Activated gamma-delta T cell (primary cell): Measurements from ENCODE around the gene ULK1.

Experiments
- DNase-seq: peaks from one replicate; lab custom pipeline; 2025; lab: John Stamatoyannopoulos, UW
- total RNA-seq, 2 donors: gene quantifications; one replicate each; lab custom pipeline; 2026; lab: John Stamatoyannopoulos, UW

Gene ULK1
- total RNA-seq = 60.8 to 64.7 reads per million in 2 donors

DNA sequence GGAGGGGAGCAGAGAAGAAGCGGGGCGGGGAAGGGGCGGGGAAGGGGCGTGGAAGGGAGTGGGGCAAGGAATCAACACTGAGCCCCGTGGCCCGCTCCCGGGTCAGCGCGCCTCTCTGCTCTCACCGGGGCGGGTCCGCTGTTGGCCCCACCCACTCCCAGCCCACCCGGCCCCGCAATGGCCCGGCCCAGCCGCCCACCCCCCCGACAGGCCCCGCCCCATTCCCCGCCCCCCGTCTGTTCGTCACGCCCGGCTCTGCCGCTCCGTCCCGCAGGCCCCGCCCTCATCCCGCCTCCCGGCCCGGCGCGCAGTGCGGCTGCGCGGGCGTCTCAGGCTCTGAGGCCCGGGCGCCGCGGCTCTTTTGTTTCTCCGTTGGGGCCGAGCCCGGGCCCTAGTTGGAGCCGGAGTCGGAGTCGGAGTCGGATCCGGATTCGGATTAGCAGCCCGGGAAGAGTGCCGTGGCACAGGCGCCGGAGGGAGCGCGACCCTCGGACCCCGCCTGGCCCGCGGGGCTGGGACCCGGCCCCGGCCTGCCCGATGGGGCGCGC, at the start of gene ULK1:
Gene ULK1, plus strand, starts transcription at position 310 of the 548 bp plus-strand sequence. CDS start 380 bp downstream, outside the sequence.
- peak; percentile 89 for DNase-seq

DNA sequence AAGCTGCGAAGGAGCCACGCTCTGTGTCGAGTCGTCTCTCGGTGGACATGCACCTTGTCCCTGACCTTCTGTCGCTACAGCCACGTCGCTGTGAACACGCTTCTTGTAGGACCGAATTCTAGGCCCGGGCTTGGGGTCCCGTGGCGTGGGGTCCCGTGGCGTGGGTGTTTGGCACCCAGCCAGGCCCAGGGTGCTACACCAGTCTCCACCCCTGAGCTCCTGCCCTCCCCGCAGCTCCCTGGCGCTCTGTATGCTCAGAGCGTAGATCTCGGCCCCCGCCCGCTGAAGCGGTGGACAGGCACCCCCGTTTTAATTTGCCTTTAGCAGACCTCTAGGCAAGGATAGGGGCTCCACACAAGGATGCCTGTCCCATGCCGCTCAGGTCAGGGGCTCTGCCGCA, 49.8 kb upstream of the ULK1 start:
- no peak for DNase-seq

DNA sequence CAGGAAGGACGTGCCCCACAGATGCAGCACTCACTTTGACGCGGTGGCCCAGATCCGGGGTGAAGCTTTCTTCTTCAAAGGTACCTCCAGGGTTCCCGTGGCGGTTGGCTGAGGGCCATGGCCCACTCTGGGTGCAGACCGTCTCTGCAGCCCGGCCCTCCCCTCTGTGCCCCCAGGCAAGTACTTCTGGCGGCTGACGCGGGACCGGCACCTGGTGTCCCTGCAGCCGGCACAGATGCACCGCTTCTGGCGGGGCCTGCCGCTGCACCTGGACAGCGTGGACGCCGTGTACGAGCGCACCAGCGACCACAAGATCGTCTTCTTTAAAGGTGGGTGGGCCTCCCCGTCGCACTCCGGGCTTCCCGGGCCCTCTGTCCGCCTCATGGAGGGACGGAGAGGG, 49.3 kb upstream of the ULK1 start:
- DNase-seq = no peak

DNA sequence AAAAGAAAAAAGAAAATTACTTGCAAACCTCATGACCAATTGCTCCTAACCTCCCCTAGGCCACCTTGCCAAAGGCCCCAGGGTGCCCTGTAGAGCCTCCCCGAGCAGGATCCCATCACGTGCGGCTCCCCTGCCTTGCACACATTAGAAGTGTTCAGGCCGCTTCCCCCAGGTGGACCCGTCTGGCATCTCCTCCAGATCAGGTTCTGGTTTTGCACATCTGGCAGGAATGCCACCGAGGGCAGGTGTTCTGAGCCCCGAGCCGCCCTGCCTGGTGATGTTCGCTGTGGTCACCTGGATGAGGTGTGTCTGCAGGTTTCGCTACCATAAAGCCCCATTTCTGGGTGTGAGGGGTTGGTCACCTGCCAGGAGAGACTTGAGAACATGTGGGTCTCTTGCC, 47.0 kb upstream of the ULK1 start:
- DNase-seq = no peak

DNA sequence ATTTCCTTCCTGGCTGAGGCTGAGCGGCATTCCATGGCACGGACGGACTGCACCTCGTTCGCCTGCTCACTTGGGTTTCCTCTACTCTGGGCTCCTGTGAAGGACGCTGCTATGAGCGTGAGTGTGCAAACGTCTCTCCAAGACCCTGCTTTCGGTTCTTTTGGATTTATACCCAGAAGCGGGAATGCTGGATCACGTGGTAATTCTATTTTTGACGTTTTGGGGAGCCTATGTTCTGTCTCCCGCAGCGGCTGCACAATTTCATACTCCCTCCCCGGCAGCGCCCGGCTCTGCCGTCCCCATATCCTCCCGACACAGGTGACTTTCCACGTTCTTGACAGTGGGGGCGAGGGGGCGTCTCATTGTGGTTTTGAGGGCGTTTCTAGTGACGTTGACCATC, 45.7 kb upstream of the ULK1 start:
- no peak for DNase-seq

DNA sequence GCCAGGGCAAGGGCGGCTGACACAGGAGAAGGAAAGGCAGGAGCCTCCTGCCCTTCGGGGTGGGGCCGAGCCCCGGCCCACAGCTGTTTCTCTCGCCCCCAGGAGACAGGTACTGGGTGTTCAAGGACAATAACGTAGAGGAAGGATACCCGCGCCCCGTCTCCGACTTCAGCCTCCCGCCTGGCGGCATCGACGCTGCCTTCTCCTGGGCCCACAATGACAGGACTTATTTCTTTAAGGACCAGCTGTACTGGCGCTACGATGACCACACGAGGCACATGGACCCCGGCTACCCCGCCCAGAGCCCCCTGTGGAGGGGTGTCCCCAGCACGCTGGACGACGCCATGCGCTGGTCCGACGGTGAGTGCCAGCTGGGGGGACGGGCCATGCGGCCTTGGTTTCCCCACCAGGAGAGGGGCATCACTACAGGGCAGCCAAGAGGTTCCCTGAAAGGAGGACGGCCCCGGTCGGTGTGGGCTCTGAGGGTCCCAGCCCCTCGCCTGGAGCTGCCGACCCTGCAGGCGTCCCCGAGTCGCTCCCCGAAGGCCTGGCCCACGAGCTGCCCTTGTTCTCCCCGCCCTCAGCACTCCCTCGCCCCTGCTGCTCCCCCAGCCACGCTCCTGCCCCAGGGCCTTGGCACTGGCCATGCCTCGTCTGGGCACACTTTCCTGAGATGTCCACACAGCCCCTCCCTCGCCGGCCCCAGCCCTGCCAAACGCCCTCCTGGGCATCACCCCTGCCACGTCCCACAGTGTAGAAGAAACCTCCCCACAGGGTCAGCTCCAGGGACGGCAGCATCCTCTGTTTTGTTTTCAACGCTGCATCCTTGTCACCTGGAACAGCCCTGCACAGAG, 44.5 kb upstream of the ULK1 start:
- DNase-seq = no peak

DNA sequence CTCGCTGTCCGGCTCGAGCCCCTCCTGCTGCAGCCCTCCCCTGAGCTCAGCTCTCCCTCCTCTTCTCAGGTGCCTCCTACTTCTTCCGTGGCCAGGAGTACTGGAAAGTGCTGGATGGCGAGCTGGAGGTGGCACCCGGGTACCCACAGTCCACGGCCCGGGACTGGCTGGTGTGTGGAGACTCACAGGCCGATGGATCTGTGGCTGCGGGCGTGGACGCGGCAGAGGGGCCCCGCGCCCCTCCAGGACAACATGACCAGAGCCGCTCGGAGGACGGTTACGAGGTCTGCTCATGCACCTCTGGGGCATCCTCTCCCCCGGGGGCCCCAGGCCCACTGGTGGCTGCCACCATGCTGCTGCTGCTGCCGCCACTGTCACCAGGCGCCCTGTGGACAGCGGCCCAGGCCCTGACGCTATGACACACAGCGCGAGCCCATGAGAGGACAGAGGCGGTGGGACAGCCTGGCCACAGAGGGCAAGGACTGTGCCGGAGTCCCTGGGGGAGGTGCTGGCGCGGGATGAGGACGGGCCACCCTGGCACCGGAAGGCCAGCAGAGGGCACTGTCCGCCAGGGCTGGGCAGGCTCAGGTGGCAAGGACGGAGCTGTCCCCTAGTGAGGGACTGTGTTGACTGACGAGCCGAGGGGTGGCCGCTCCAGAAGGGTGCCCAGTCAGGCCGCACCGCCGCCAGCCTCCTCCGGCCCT, 43.4 kb upstream of the ULK1 start:
- no peak for DNase-seq

DNA sequence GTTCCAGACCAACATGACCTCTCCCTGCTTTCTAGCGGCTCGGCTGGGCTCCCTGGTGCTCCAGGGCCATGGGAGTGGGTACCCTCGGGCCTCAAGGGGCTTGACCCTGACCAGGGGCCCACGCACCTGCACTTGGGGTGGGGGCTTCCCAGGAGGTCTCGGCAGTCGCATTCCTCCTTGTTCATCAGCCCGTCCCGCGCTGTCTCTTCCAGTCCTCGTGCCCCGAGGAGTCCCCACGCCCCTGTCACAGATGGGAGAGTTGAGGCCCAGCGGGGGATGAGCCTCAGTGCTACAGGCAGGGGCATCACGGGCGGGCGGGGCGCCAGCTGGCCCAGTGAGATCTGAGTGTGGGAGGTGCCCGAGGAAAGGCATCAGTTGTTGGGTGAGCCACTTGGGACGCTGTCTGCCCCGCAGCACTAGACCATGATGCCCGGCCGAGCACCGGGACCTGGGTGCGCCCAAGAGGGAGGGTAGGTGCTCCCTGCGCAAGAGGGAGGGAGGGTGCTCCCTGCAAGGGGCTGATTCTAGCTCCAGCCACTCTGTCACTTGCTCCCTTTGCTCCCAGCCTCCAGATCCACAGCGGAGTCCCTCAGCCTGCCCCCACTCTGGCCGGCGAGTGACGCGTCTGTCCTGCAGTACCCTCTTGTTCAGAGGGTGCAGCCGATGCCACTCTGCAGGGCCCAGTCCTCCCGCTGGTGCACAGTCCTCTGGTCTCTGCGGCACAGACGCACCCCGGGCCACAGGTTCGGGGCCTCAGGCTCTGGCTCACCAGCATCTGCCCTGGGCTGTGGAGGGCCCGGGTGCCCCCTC, 42.5 kb upstream of the ULK1 start:
- no peak for DNase-seq

DNA sequence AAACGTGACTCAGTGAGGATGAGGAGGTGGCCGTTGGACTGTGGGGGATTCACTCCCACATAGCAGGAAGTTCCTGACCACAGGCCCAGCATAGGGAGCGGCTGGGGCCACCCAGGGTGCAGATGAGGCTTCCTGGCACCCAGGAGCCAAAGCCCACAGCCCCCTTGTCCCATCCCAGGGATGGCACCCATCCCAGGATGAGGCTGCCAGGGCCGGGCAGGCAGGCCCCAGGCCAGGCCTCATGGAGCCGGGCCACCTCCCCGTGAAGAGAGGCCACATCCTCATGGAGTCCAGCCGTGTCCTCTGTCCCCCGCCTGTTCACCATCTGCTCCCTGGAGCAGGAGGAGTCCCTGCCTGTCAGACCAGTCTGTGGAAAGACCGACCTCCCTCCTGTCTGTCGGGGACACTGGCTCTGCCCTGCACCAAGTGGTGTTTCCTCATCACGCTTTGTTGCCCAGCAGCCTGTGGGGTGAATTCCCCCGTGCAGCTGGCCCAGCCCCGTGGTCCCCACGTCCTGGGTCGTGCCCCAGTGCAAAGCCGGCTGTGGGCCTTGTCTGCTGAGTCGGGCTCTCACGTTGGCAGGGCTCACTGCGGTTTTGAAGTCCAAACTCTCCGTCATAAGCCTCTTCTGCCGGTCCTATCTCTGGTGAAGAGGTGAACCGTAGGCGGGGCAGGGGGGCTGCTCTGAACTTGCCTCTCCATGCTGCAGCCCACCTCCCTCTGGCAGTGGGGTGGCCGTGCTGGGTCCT, 41.7 kb upstream of the ULK1 start:
- DNase-seq = no peak

DNA sequence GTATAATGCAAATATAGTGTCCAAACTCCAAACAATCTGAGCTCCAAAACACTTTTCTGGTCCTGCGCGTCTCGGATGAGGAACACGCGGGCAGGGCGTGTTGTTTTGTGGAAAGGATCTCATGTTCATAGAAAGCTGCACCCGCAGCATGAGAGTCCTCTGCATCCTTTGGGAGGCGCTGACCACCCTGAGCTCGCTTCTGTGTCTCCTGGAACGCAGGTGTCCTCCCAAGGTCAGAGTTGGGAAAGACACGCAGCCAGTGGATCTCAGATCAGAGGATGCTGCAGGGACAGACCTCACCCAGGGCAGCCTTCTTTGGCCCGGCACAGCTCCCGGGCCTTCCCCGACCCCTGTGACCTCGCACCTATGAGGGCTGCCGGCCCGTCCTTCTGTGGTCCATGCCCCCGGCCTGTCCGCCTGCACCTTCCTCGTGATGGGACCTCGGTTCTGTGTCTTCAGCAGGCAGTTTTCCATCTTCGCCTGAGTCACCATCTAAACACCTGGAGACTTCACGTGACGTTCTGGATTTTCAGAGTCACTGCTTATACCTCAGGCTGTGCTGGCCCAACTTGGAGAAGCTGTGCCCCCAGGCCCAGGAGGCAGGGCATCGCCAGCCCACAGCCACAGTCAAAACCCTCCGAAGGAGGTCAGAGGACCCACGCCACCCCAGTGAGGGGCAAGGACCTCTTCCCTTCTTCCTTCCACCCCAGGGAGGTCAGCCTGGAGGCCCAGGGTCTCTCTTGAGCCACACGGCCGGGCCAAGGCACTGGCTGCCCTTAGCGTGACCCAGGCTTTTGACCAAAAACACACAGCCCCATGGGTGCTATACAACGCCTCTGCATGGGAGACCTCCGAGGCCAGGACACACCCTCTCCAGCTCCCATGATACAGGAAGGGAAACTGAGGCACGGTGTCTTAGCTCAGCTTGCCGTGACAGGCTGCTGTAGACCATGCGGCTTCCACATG, 40.3 kb upstream of the ULK1 start:
- no peak for DNase-seq

DNA sequence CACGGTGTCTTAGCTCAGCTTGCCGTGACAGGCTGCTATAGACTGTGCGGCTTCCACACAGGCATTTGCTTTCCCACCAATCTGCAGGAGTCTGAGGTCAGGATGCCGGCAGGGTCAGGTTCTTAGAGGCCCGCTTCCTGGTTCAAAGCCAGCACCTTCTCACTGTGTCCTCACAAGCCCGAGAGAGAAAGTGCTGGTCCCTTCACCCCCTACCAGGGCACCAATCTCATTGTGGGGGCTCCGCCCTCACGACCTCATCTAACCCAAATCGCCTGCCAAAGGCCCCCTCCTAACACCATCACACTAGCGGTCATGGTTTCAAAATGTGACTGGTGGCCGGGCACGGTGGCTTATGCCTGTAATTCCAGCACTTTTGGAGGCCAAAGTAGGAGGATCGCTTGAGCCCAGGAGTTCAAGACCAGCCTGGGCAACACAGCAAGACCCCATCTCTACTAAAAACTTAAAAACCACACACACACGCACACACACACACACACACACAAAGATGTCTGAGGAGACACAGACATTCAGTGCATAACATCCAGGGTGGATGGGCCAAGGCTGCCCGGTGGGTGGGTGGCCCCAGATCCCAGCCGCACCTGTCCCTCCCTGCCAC, 39.5 kb upstream of the ULK1 start:
- DNase-seq = no peak

DNA sequence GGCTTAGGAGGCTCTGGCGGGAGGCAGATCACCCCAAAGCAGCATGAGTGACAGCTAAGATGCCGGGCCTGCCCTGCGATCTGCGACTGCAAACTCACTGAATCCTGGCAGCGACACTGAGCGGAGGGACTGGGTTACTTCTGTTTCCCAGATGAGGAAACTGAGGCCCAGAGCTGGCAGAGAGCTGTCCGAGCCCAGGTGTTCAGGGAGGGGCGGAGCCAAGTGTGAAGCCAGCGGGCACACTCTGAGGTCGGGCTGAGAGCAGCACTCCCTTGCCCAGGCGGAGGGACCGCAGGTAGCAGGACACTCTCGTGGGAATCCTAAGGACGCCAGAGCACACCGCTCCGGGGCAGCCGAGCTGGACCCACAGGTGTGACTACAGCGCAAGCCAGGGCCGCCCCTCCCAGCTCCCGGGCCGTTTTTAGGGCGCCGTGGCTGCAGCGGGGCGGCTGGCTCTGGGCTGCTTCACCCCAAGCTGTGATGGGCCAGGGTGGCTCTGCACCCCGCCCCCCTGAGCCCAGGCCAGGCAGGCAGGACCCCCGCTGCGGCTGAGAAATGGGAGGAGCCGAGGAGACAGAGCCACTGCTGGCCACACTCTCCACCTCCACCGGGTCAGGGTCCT, 38.8 kb upstream of the ULK1 start:
- no peak for DNase-seq

DNA sequence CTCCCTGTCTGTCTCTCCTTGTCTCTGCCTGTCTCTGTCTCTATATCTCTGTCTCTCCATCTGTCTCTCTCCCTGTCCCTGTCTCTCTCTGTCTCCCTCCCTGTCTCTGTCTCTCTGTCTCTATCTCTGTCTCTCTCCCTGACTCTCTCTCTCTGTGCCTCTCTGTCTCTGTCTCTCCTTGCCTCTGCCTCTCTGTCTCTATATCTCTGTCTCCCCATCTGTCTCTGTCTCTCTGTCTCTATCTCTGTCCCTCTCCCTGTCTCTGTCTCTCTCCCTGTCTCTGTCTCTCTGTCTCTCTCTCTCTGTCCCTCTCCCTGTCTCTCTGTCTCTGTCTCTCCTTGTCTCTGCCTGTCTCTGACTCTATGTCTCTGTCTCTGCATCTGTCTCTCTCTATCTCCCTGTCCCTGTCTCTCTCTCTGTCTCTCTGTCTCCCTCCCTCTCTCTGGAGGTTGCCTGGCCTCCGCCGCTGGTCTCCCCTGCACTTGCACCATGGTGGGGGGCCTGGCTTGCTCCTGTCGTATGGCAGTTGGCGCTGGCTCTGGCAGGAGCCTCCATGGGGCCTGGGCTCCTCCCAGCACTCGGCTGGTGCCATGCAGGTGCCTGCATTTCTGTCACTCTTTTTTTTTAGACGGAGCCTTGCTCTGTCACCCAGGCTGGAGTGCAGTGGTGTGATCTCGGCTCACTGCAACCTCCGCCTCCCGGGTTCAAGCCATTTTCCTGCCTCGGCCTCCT, 37.9 kb upstream of the ULK1 start:
- DNase-seq = no peak

DNA sequence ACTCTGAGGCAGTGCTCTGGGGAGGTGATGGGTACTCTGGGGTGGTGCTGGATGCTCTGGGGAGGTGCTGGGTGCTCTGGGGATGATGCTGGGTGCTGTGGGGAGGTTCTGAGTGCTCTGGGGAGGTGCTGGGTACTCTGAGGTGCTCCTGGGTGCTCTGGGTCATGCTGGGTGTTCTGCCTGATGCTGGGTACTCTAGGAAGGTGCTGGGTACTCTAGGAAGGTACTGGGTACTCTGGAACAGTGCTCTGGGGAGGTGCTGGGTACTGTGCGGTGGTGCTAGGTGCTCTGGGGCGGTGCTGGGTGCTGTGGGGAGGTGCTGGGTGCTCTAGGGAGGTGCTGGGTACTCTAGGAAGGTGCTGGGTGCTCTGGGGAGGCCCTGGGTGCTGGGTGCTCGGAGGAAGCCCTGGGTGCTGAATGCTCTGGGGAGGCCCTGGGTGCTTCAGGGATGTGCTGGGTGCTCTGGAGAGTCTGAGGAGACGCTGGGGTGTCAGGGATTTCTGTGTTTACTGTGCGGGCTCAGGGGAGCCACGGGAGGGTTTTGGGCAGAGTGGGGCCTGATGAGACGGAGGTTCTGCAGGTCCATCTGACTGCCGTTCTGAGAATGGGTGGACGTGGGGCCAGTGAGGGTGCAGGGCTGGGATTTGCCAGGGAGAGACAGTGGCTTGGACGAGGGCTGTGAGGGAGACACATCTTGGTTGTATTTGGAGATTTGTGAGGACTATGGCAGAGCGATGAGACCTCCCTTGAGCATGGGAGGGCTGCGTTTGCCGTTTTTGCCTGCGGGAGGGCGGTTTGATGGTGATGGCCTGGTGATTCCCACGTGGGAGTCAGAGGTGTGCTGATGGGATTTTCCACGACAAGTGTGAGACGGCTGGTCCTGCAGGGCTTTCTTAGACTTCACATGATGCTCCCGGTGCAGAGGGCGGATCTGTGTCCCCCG, 36.2 kb upstream of the ULK1 start:
- no peak for DNase-seq

DNA sequence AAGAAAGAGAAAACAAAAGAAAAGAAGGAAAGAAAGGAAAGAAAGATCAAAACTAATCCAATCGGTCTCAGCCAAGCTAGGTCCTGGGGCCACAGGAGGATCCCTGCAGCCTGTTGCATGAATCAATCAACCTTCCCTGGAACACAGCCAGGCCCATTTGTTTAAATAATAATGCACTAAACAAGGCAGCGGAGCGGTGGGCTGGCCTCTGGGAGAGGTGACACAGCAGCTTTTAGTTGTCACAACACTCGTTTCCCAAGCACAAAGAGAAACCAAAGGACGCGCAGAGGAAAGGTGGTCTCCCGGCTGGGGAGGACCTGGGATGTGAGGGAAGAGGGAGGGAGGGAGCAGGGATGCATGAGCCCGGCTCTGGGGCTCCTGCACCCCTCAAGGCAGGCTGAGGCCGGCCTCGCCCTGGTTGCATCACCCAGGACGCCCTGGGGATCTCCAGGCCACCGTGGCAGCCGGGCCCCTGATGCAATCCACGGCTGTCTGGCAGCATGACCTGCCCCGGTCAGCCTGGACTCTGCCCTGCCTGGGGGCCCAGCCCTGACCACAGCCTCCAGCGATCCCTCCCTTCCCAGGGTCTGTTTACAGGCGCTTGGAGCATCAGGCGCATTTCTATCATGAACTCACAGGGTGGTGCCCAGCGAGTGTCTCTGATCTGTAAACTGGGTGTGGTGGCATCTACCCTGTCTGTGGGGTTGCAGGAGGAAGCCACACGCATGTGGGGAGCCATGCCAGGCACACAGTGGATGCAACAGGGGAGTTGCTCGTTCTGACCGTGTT, 33.8 kb upstream of the ULK1 start:
- DNase-seq = no peak

DNA sequence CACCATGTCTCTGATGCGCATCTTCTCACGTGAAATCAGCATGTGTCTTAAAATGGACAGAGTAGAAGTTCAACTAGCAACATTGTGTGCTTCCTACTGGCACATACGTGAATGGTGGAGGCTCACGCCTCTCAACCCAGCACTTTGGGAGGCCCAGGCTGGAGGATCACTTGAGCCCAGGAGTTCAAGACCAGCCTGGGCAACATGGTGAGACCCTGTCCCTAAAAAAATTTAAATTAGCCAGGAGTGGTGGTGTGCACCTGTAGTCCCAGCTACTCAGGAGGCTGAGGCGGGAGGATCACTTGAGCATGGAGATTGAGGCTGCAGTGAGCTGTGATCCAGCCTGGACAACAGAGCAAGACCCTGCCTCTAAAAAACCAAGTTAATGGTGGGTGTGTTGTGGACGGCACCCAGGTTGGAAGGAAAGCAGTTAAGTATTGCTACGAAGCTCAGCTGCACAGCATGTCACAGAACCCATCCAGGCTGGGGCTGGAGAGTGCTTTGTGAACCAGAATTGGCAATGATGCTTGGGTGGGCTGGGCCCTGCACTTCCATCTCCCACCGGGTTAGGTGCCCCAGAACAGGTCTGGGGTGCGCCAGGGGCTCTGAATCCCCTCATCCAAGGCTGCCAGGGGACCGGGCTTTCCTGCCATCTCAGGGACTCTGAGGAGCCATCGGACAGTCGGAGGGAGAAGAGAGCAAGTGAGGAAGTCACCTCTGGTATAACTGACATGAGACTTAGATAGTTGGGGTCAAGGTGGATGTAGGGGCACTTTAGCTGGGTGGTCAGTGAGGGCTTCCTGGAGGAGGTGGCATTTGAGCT, 33.0 kb upstream of the ULK1 start:
- DNase-seq = no peak
